BE2C (cell line): ENCODE measurements around the gene SSTR5.

Source experiments
- DNase-seq: peaks from one replicate; pipeline ENCODE4 v3.0.0-alpha.2; 2020
- H3K27me3 ChIP-seq: fragments of 250-450 bp; sonication (Bioruptor Pico); 2 replicates; pipeline ENCODE4 v1.5.1; 2020; ENCODE audit warnings: mild to moderate bottlenecking
- H3K36me3 ChIP-seq: fragments of 250-450 bp; sonication (Bioruptor Pico); 2 replicates; pipeline ENCODE4 v1.5.1; 2020; ENCODE audit warnings: mild to moderate bottlenecking
- H3K4me1 ChIP-seq: fragments of 250-450 bp; sonication (Bioruptor Pico); 2 replicates; pipeline ENCODE4 v1.5.1; 2020
- H3K4me3 ChIP-seq: 2 replicates; pipeline ENCODE4 v1.5.1; 2011; ENCODE audit warnings: low read depth, low read length
- H3K9me3 ChIP-seq: fragments of 250-450 bp; sonication (Bioruptor Pico); 2 replicates; pipeline ENCODE4 v1.5.1; 2020
- TF ChIP-seq, protein P1 (sequence below): IDR thresholded peaks from 2 replicates; pipeline ENCODE4 v1.5.1; 2012; ENCODE audit warnings: mild to moderate bottlenecking, low read depth, low read length

Gene SSTR5

DNA sequence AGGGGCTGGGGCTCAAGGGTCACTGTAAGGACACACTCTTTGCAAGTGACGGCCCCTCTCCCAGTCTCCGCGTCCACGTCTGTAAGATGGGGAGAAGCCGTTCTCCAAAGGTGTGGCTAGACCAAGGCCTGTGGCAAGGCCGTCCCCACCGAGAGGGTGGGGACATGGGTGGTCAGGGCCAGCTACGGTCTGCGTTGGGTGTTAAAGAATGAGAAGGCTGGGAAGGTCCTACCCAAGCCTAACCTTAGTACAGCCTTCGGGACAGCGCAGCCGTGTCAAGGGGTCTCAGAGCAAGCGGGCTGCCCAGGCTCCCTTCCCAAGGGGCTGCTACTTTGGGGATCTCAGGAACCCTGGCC lies 21.6 kb downstream of the SSTR5 start:
- H3K4me3 ChIP-seq: no peak overlapping the region
- H3K36me3 ChIP-seq: no peaks in the 10 kb centered on the region
- TF ChIP-seq, protein P1, sequence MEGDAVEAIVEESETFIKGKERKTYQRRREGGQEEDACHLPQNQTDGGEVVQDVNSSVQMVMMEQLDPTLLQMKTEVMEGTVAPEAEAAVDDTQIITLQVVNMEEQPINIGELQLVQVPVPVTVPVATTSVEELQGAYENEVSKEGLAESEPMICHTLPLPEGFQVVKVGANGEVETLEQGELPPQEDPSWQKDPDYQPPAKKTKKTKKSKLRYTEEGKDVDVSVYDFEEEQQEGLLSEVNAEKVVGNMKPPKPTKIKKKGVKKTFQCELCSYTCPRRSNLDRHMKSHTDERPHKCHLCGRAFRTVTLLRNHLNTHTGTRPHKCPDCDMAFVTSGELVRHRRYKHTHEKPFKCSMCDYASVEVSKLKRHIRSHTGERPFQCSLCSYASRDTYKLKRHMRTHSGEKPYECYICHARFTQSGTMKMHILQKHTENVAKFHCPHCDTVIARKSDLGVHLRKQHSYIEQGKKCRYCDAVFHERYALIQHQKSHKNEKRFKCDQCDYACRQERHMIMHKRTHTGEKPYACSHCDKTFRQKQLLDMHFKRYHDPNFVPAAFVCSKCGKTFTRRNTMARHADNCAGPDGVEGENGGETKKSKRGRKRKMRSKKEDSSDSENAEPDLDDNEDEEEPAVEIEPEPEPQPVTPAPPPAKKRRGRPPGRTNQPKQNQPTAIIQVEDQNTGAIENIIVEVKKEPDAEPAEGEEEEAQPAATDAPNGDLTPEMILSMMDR: no peak
- DNase-seq: no peak
- peaks cover 77% of the 10 kb centered on the region for H3K27me3 ChIP-seq
- no peaks in the 10 kb centered on the region; the same call in 1 of the 2 replicates for H3K4me1 ChIP-seq
- no peaks in the 10 kb centered on the region; the same call in 1 of the 2 replicates for H3K9me3 ChIP-seq

DNA sequence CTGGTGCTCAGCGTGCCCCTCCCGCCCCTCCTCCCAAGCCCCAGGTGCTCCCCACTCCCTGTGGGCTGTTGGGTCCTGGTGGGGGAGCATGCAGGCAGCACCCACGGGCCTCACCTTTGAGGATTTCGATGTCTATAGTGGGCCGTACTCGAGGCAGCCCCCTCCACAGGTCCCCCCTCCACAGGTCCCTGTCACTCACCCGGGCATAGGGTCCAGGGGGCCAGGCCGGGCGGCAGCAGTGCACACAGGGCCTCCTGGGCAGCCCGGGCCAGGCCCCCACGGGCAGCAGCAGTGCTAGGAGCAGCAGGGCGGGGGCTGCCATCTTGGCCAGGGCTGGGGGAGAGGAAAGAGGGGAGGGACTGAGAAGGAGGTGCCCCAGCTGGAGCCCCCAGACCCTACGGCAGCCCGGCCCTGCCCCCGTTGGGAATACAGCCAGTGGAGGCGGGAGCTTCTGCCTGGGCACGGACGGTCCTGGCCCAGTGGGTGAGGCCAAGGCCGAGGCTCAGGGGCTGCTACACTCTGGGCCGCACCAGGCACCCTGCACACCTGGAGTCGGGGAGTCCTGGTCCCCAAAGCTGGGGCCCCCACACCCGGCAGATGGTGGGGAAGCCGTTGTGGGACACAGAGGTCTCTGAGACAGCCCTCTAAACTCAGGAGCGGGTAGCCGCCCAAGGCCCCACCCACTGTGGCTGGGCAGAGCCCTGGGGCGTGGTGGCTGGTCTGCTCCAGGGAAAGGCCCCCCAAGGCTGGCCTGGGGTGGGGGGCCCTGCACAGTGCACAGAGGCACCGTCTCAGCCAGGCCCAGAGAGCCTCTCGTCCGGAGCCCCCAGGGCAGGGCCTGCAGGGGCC lies 22.3 kb downstream of the SSTR5 start:
- DNase-seq: no peak
- no peaks in the 10 kb centered on the region for H3K36me3 ChIP-seq
- peaks cover 77% of the 10 kb centered on the region for H3K27me3 ChIP-seq
- no peaks in the 10 kb centered on the region; the same call in 1 of the 2 replicates for H3K9me3 ChIP-seq
- H3K4me3 ChIP-seq: no peak overlapping the region
- TF ChIP-seq, protein P1: no peak
- H3K4me1 ChIP-seq: no peaks in the 10 kb centered on the region; the same call in 1 of the 2 replicates

DNA sequence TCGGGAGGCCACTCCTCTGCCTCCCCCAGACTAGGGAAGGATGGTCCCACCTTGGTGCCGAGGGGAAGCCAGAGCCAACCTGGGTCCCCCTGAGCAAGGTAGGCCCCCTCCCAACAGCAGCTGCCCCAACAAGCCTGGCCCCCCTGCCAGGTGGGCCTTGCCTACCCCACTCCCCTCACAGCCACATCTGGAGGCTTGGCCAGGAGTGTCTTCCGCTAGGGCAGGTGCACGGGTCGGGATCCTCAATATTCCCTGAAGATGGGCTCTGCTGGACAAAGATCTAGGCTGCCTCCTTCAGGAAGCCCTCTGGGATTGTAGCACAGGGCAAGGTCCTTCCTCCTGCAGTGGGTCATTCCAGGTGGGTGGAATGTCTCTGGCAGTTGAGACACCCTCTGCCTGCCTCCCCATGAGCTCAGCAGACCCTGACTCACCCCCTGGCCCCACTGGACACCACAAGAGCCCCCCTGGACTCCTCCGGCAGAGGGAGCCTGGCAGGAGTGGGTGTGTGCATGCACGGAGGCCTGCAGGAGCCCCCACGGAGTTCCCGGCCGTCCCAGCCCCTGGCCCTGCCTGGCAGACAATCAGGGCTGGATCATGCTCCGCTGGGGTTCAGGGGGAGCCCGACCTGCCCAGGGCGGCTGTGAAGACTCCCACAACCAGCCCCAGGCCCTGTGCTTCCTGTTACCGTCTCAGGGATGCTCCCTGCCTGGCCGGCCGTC lies 23.1 kb downstream of the SSTR5 start:
- no peaks in the 10 kb centered on the region for H3K4me1 ChIP-seq
- no peak for DNase-seq
- no peak overlapping the region for H3K4me3 ChIP-seq
- TF ChIP-seq, protein P1: no peak
- peaks cover 76% of the 10 kb centered on the region for H3K27me3 ChIP-seq
- H3K36me3 ChIP-seq: no peaks in the 10 kb centered on the region
- no peaks in the 10 kb centered on the region; the same call in 1 of the 2 replicates for H3K9me3 ChIP-seq

DNA sequence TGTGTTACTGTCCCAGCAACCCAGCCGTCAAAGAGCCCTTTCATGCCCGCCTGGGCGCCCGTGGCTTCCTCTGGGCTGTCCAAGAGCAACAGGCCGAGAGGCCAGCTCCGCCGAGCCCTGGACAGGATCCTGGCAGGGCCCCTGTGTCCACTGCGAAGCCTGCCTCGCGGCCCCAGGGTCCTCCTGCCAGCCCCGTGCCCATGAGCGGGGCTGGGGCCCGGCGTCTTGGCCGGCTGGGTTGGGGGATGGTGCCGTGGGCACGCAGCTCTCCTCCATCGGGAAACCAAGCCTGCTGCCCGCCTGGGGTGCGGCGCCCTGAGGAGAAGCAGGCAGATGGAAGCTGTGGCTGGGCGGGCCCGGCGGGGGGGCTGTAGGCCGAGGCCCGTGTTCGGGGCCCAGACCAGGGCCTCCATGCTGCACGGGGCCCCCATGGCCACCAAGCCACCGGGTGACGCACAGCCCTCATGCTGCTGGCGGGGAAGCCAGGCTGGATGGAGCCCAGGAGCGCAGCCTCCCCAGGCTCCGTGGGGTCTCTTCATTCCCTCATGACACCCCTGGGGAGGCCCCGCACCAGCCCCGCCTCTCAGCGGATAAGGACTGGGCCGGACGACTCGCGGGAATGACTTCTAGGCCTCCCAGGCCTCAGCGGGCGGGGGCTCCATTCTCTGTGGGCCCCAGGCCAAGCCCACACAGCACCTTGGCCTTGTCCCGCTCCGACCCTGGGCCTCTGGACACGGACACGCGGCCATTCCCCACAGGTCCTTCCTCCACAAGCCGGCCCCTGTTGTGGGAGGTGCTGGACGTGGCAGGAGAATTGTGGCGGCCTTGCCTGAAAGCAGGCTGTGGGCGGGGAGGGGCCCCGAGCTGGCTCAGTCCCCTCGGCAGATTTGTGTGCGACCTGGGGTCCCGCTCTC lies 23.9 kb downstream of the SSTR5 start, which contains the start of gene C1QTNF8:
Gene C1QTNF8, minus strand, starts transcription at position 76 of the 914 bp plus-strand sequence. CDS start 1,322 bp downstream, outside the sequence.
- H3K4me3 ChIP-seq: no peak within 1 kb of the TSS
- no peaks in the 10 kb centered on the region for H3K4me1 ChIP-seq

DNA sequence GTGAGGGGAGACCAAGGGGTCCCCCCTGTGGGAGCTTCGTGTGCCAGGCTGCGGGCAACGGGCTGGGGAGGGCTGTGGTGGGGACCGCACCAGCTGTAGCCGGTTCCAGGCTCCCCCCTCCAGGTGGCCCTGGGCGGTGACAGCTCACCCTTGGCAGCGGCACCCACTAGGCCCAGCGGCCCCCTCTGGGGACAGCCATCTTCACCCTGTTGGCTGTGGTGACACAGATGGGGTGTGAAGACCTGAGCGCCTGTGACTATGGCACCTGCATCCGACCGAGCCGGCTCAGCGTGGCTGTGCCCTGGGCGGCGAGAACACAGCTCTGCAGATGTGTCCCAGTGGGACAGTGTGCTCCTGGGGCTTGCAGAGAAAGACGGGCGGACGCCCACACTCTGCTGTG lies 24.6 kb downstream of the SSTR5 start:
- Histone ChIP-seq H3K4me3 (no peak overlapping the region), H3K9me3 (no peaks in the 10 kb centered on the region), H3K36me3 (no peaks in the 10 kb centered on the region), H3K27me3 (peaks cover 81% of the 10 kb centered on the region), H3K4me1 (no peaks in the 10 kb centered on the region)
- TF ChIP-seq, protein P1: no peak
- no peak for DNase-seq

More for the DNA sequence above, 23.9 kb downstream of the SSTR5 start, which contains the start of gene C1QTNF8:
- no peaks in the 10 kb centered on the region for H3K36me3 ChIP-seq
- H3K27me3 ChIP-seq: peaks cover 76% of the 10 kb centered on the region
- TF ChIP-seq, protein P1: no peak
- no peaks in the 10 kb centered on the region; the same call in 1 of the 2 replicates for H3K9me3 ChIP-seq
- no peak for DNase-seq
